Renal pelvis (tissue), 4 donors: ENCODE results near the gene CXCL14. TPM values are rescaled to one million over a fixed set of nuclear protein-coding genes. Genes with fewer than 3 reads are reported as not detected.

ENCODE experiments used
- DNase-seq: peaks from one replicate; pipeline ENCODE4 v3.0.0-alpha.2; 2013
- polyA plus RNA-seq, 3 donors: library from polyadenylated mRNA; unstranded; fragments of 120-200 nt; gene quantifications; one replicate each; pipeline ENCODE4 v1.2.1, GENCODE V29; 2013; ENCODE audit not compliant: insufficient read length in 3 of 3

CXCL14 gene
- polyA plus RNA-seq, 3 donors, result 25.9 to 34.1 (median 25.9) TPM

- DNase-seq, result no peak
Measured at GRCh38 chr5:135600152-135600570, 21.4 kb upstream of the CXCL14 start.

- no peak for DNase-seq
Measured at GRCh38 chr5:135599421-135600151, 20.8 kb upstream of the CXCL14 start.

DNA sequence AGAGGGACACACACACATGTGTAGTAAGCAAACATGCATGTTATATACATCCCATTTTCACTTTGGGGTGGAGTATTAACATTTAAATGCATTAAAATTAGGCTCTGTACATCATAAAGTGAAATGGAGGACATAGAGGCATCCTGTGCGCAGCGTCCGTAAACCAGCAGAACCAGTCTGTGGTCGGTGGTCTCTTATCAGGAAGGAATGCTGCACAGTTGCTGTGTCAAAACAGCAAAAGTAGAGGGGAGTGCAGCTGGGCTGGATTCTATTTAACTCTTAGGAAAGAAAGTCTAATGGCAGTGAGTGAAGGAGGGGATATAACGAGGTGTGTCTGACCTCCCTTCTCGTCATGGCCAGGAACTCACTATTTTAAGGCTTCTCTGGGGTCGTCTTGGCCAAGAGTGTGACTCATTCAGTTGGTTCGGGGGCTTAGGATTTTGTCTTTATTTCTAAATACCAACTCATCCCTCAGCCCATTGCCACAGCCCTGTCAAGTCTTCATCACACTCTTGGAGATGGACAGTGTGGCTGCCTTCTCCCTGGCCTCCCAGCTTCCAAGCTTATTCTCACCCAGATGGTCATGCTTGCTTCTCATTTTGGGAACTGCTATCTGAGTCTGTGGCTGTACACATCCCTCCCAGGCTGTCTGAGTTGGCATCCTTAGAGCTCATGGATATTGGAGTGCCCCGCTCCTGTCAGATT, 20.1 kb upstream of the CXCL14 start:
- DNase-seq, result no peak

- DNase-seq, result no peak
Measured at GRCh38 chr5:135596788-135597187, 18.0 kb upstream of the CXCL14 start.

- no peak for DNase-seq
Measured at GRCh38 chr5:135596157-135596763, 17.5 kb upstream of the CXCL14 start.

DNA sequence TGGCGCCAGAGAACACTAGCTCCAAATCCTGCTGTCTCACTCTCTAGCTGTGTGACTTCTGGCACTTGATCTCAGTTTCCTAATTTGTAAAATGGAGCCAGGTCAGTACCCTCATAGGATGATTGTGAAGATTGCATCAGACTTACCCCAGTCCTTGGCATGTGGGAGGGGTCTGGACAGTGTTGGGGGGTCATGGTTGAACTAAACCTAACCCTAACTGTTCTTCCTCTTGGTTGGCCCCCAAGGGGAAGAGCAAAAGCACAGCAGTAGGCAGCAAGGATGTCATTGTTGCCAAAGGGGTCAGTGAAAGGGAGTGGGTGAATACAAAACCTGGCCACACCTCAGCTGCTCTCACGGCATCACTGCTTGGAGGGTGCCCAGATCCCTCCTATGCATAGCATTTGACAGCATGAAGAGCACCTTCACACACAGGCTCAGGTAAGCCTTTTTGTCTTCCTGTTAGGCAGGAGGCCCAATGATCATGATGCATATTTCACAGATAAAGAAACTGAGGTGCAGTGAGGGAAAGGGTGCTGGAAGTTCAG, 15.7 kb upstream of the CXCL14 start:
- no peak for DNase-seq

DNA sequence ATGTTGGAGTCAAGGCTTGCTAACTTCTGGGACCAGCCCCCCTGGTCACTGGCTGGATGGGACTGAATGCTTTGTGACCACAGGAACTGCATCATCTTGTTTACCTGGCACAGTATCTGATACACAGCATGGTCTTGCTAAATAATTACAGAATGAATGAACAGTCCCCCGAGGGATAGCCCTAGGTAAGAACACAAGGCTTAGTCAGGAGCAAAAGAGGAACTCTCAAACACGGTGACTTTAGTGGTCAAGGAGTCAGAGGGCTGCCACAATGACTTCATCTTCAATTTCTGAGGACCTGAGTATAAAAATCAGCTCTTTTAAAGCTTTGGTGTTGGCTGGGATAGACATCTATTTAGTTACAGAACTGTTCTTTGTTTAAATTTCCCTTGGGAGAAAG, 15.1 kb upstream of the CXCL14 start:
- no peak for DNase-seq

DNA sequence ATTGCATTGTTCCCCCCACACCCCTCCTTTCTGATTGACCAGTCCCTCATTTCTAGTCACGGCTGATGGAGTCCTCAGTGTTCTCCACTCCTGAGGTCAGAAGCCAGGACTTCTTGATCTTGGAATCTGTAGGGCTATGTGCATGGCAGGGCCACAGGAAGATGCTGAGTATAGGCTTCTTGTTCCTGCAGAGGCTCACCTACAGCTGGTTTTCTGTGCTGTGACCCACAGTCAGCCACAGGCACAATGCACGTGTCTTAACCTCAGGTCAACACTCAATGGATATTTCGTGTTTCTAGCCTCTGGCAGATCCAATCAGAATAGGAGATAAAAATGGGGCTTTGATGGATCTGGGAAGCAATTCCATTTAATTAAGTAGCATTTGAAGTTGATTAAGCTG, 14.3 kb upstream of the CXCL14 start:
- DNase-seq, result no peak

DNA sequence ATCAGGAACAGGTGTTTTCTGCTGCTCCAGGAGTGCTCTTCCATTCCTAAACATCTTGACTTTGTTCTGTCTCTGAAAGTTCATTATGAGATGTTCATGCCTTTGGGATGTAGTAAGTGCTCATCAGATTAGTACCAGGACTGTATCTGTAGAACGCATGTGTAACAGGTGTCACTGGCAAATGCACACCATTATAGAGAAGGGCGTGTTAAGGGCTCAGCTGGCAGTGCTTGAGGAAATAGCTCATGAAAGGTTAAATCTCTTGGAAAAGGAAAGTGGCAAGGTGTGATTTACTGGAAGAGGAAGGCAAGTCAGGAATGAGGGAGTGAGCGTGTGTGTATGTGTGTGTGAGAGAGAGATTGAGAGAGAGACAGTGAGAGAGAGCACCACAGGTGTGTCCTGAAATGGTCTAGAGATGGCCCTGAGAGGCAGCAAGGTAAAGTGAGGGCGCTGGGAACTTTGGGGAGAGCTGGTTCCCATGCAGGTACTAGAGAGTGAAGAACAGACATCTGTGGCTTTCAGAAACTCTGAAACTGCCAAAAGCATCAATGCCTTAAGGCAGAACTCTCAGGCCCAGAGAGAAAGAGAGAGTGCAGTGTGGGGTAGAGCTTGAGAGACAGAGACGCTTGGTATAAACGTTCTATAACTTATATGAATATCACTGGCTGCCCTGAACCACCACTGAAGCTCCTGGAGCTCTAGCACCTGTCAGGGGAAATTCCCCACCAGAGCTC, 13.7 kb upstream of the CXCL14 start:
- DNase-seq, result no peak

GRCh38 chr5:135591277-135591676, 12.5 kb upstream of the CXCL14 start:
- DNase-seq, result no peak

GRCh38 chr5:135589152-135589551, 10.4 kb upstream of the CXCL14 start:
- no peak for DNase-seq

DNA sequence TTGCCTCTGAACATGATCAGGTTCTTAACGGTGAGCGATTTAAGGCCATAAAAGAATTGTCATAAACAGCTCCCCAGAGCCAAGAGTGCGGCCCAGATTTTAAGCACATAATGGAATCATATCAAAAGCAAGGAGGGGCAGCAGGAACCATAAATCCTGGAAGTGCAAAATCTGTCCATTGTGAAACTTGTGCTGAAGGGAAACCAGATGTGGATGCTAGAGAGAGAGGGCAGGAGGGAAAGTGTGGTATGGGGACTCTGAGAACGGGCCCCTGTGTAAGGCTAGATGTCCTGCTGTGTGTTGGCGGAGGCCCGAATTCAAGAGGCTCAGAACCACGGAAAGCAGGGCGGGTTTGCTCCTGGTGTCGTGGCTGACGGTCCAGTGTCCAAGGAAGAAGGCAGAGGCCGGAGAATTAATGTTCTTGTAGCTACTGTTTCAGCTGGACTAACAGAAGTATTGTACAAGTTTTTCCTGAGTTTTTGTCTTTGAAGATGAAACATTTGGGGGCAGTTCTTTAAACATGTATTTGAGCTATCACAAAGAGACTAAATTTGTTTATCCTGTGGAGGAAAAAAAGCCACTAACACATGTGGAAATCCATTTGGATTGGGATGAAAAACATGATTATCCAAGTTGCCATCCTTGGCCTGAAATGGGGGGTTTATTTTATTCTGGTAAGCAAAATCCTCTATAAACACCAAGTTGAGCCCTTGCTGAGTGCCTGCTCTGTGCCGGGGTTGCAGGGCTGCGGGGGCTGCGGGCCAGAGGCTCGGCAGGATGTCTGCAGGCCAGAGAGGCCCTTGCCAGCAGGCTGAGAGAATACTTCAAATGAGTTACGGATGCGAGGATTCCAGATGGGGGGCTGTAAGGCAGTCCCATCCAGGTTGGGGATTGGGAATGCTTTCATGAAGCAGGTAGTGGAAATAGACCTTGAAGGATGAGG, 9.2 kb upstream of the CXCL14 start:
- DNase-seq, result no peak

GRCh38 chr5:135584918-135585317, 6.1 kb upstream of the CXCL14 start:
- no peak for DNase-seq

- DNase-seq, result no peak
Measured at GRCh38 chr5:135584276-135584675, 5.5 kb upstream of the CXCL14 start.

- no peak for DNase-seq
Measured at GRCh38 chr5:135582099-135582781, 3.4 kb upstream of the CXCL14 start.

- no peak for DNase-seq
Measured at GRCh38 chr5:135578305-135578684, 496 bp downstream of the CXCL14 start.

- no peak for DNase-seq
Measured at GRCh38 chr5:135577421-135577820, 1.4 kb downstream of the CXCL14 start.

DNA sequence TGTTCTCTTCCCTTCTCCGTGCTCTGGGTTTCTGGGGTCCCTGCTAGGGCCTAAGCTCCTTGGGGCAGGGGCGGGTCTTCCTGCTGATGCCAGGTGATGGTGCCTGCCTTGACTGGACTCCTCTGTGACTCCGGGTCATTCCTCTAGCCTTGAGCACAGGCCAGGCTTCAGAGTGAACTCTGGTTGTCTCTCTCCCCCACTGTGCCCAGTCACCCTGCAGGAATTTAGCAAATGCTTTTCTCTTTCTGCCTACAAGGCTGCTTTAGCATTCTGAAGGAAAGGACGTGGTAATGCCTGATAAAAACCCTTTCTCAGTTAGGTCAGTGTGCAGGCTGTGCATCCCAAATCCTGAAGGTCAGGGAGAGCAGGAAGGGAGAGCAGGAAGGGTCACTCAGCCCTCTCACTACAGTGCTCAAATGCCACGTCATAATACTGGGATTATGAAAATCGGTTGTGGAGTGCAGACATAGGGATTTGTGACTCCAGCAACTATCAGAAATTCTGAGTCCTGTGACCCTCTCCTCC, 2.7 kb downstream of the CXCL14 start:
- DNase-seq, result no peak

- no peak for DNase-seq
Measured at GRCh38 chr5:135574493-135574892, 4.3 kb downstream of the CXCL14 start.

- DNase-seq, result no peak
Measured at GRCh38 chr5:135571902-135572301, 6.9 kb downstream of the CXCL14 start.
